ENCODE results near the gene RNU5B-1.

GRCh38 chr15:65329288-65329983 is 25.0 kb downstream of the RNU5B-1 start:
- TF ChIP-seq POLR2A (IDR thresholded peaks at IDR 0.05; ENCODE audit: low read depth, low read length) (no peak), TAF1 (IDR thresholded peaks at IDR 0.05; ENCODE audit: borderline replicate concordance, low read depth, low read length) (no peak), POLR2AphosphoS5 (IDR thresholded peaks at IDR 0.05; ENCODE audit: low read depth, low read length) (no peak)
